Duodenal mucosa (tissue), 2 donors: ENCODE data around the gene PRKAG3.

Experiments used
- H3K27ac ChIP-seq: one replicate; pipeline ENCODE4 v1.7.0; 2013; ENCODE audit warnings: low read depth, low read length
- H3K27me3 ChIP-seq, 2 donors: one replicate each; pipeline ENCODE4 v1.7.0; 2013; ENCODE audit warnings: low read length in 2 of 2, control low read depth in 1 of 2; ENCODE audit not compliant: insufficient read depth in 2 of 2, control insufficient read depth in 1 of 2
- H3K36me3 ChIP-seq, 2 donors: one replicate each; pipeline ENCODE4 v1.7.0; 2013; ENCODE audit warnings: low read length in 2 of 2, control low read depth in 1 of 2; ENCODE audit not compliant: insufficient read depth in 2 of 2, control insufficient read depth in 1 of 2
- H3K4me1 ChIP-seq, 2 donors: one replicate each; pipeline ENCODE4 v1.7.0; 2013; ENCODE audit warnings: low read length in 2 of 2, control low read depth in 1 of 2; ENCODE audit not compliant: insufficient read depth in 2 of 2, control insufficient read depth in 1 of 2
- H3K4me3 ChIP-seq, 2 donors: one replicate each; pipeline ENCODE4 v1.7.0; 2013; ENCODE audit warnings: low read length in 2 of 2, low read depth in 1 of 2
- H3K9ac ChIP-seq, 2 donors: one replicate each; pipeline ENCODE4 v1.7.0; 2013; ENCODE audit warnings: low read length in 2 of 2, low read depth in 1 of 2
- H3K9me3 ChIP-seq, 2 donors: one replicate each; pipeline ENCODE4 v1.7.0; 2013; ENCODE audit warnings: low read length in 2 of 2, control low read depth in 1 of 2; ENCODE audit not compliant: control insufficient read depth in 1 of 2

PRKAG3 gene

DNA sequence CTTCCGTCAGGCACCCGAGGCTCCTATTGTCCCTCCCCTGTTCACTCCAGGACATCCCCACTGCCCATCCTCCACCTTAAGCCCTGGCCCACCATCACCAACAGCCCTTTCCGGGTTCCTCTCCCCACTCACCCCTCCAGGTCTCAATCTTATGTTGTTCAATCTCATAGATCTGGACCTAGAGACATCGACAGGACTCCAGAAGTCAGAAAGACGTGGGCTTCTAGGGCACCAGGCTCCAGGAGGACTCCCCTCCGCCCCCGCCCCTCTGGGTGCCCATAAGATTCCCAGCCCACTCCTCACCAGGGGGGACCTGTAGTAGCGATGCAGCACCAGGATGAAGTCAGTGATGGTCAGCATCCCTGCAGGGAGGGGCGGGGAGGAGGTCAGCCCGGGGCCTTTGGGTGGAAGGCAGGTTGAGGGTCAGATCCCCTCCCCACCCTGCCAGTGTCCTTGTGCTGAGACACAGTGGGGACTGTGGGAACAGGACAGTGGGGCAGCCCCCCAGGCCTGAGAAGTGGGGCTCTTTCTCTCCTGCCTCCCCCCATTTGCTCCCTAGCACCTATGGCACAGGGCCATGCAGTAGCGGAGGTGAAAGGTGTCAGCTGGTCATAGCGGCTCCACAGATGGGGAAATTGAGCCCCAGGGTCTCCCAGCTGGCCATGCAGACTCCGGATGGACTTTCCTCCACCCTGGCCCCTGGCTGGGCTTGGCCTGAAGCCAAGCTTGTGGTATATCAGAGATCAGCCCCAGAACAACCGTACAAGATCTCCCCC, 3.7 kb downstream of the PRKAG3 start:
- Histone ChIP-seq H3K36me3 (no peaks in the 10 kb centered on the region), H3K4me3 (no peak overlapping the region), H3K9me3 (no peaks in the 10 kb centered on the region), H3K9ac (no peak overlapping the region), H3K27ac (no peak overlapping the region), H3K4me1 (no peaks in the 10 kb centered on the region), H3K27me3 (peaks cover 0 to 5% of the 10 kb centered on the region in 2 donors)

DNA sequence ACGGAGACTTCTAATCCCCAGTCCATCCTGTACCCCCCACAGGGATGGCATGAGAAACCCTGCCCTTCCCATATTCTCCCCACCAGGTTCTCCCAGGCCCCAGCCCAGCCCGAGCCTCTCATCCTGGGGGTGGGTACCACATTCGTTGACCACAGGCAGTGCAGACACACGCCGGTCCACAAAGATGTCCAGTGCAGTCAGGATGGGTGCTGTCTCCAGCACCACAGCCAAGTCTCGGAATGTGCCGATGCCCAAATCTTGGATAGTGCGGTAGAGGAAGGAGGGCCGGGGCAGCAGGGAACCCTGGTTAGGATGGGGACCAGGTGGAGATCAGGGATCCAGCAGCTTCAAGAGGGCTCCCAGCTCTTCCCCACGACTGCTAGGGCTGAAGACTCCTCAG, 4.8 kb downstream of the PRKAG3 start:
- Histone ChIP-seq H3K4me1 (no peaks in the 10 kb centered on the region), H3K9ac (no peak overlapping the region), H3K9me3 (no peaks in the 10 kb centered on the region), H3K36me3 (no peaks in the 10 kb centered on the region), H3K27ac (no peak overlapping the region), H3K27me3 (peaks cover 0 to 5% of the 10 kb centered on the region in 2 donors), H3K4me3 (no peak overlapping the region)

DNA sequence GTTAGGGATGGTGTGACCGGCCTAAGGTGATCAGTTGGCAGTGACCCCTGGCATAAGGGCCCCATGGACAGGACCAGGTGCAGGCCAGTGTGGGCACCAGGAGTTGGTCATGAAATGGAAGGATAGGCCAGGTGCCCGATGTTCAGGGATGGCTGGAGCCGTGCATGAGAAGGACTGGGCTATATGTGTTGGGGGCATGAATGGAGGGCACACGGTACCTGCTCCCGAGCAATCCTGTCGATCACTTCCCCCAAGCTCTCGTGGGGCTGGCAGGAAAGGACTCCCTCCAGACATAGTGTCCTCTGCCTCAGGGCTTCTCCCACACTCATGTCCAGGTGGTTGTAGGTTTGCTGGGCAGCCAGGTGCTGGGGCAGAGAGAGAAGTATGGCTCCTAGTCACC, 7.6 kb downstream of the PRKAG3 start:
- Histone ChIP-seq H3K27ac (no peak overlapping the region), H3K4me3 (no peak overlapping the region), H3K36me3 (peaks cover 0 to under 1% of the 10 kb centered on the region in 2 donors), H3K9ac (no peak overlapping the region), H3K27me3 (peaks cover 0 to 5% of the 10 kb centered on the region in 2 donors), H3K4me1 (no peaks in the 10 kb centered on the region), H3K9me3 (no peaks in the 10 kb centered on the region)

DNA sequence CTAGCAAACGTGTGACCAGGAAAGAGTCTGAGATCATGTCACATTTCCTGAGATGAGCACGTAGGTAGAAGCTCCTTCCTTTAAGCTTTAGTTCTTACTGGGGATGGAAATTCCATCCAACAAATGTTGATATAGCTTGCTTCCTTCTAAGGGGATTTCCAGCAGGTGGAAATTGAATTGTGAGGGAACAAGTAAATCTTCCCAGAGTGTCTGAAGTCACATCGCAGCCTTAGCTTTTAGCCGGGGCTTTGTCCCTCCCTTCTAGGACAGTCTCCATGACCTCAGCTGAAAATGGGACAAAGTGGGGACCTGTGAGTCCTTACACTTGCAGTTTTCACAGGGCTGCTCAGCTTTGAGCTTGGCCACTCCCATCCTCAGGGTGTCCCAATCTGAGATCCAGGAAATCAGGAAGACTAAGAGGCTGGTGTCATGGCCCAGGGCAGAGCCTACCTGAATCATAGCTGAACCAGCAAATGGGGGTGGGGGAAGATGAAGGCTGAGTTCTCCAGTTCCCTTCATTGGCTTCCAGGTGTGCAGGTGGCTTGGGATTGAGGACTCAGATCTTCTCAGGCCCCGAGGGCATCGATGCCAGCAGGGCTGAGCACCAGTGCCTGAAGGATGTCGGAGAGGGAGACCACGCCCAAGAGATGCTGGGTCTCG, 8.3 kb downstream of the PRKAG3 start:
- no peak overlapping the region for H3K4me3 ChIP-seq
- H3K4me1 ChIP-seq = no peaks in the 10 kb centered on the region
- no peaks in the 10 kb centered on the region for H3K9me3 ChIP-seq
- peaks cover 0 to 5% of the 10 kb centered on the region in 2 donors for H3K27me3 ChIP-seq
- no peak overlapping the region for H3K27ac ChIP-seq
- peaks cover 0 to 8% of the 10 kb centered on the region in 2 donors for H3K36me3 ChIP-seq
- no peak overlapping the region for H3K9ac ChIP-seq

DNA sequence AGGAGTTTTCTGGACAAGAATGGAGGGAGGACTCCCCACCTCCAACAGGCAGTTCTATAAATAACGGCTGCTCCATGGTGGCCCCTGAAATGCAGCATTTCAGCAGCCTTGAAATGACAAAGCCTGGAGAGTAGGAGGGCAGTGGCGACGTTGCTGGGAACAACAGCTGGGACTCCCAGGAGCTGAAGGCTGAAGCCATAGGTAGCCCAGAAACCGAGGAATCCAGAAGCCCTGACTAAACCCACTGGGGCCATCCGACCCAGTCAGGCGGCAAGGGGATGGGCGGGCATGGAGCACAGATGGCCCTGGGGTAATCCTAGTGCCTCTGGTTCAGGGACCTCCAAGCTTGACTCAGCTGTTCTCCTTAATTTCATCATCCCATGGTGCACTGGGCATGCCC, 9.0 kb downstream of the PRKAG3 start:
- H3K9me3 ChIP-seq = no peaks in the 10 kb centered on the region
- no peak overlapping the region for H3K27ac ChIP-seq
- no peaks in the 10 kb centered on the region for H3K27me3 ChIP-seq
- no peak overlapping the region for H3K4me3 ChIP-seq
- no peak overlapping the region for H3K9ac ChIP-seq
- no peaks in the 10 kb centered on the region for H3K4me1 ChIP-seq
- H3K36me3 ChIP-seq = peaks cover 0 to 12% of the 10 kb centered on the region in 2 donors

DNA sequence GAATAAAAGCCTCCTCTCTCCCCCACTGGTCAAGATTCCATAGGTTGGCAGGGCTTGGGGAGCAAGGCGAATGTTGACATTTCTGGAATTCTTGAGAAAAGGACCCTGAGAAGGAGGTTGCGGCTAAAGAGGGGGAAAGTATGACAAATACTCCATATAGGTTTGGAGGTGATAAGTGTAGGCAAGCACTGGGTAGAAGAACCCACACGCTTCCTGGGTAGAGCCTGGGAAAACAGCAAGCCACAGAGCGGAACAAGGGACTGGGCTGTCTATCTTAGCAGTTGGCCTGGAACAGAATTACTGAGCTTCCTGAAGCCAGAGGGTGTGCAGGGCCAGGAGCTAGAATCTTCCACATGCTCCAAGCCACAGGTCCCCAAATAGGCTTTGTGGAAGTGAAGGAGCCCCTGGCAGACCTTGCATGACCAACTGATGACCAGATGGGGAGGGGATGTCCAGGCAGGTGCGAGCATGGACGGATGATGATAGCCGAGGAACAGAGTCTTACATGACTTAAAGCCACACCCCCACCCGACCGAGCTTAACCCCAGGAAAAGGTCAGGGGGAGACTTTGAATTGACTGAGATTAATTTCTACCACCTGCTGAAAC, 9.9 kb downstream of the PRKAG3 start:
- peaks cover 0 to 17% of the 10 kb centered on the region in 2 donors for H3K36me3 ChIP-seq
- no peaks in the 10 kb centered on the region for H3K9me3 ChIP-seq
- H3K9ac ChIP-seq = no peak overlapping the region
- no peaks in the 10 kb centered on the region for H3K27me3 ChIP-seq
- H3K4me1 ChIP-seq = no peaks in the 10 kb centered on the region
- no peak overlapping the region for H3K4me3 ChIP-seq
- H3K27ac ChIP-seq = no peak overlapping the region

DNA sequence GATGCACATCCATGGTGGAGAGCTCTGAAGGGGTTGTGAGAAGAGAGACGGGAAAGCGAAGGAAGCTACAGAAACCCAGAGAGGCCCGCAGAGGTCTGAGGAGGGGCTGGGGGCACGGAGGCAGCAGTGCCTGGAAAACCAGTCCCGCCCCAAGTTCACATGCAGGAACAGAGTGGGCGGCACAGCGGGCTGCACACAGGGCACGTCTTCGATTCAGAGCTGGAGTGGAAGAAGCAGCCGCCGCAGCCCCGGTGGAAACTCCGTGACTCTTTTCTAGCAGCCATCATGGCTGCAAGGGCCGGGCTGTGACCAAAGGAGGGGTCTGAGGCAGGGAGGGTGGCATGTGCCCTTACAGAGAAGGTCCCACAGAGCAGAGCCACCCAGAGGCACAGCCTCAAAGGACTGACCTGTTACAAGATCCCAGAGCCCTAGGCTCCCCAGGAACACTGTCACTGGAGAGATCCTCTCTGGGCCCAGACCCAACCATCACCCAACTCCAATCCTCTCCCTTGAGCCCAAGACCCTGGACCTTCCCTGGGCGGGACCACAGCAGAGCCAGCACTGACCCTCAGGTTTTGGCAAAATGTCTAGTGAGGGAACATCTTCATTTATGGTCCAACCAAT, 10.7 kb downstream of the PRKAG3 start:
- Histone ChIP-seq H3K4me1 (no peaks in the 10 kb centered on the region), H3K27me3 (no peaks in the 10 kb centered on the region), H3K27ac (no peak overlapping the region), H3K4me3 (no peak overlapping the region), H3K9me3 (no peaks in the 10 kb centered on the region), H3K36me3 (peaks cover 2 to 25% of the 10 kb centered on the region in 2 donors), H3K9ac (no peak overlapping the region)

DNA sequence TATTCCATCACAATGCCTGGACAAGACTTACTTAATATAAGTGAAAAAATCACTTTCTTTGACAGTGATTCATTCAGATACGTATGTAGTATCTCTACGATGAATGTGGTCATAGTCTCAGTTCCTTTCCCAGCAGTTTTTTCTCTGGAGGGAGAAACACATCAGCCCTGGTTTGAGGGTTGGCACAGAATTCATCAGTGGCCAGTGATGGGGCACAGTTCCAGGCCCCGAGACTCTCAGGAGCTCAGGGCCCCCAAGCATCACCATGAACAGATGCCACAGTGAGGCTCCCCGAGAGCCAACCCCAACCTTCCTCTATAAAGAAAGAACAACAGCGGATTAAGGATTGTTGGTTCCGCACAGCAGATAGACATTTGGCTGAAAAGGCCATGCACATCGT, 12.5 kb downstream of the PRKAG3 start:
- Histone ChIP-seq H3K4me3 (no peak overlapping the region), H3K36me3 (peaks cover 13 to 36% of the 10 kb centered on the region in 2 donors), H3K9ac (no peak overlapping the region), H3K9me3 (no peaks in the 10 kb centered on the region), H3K27me3 (no peaks in the 10 kb centered on the region), H3K4me1 (peaks cover 8% of the 10 kb centered on the region in 2 donors), H3K27ac (no peak overlapping the region)

DNA sequence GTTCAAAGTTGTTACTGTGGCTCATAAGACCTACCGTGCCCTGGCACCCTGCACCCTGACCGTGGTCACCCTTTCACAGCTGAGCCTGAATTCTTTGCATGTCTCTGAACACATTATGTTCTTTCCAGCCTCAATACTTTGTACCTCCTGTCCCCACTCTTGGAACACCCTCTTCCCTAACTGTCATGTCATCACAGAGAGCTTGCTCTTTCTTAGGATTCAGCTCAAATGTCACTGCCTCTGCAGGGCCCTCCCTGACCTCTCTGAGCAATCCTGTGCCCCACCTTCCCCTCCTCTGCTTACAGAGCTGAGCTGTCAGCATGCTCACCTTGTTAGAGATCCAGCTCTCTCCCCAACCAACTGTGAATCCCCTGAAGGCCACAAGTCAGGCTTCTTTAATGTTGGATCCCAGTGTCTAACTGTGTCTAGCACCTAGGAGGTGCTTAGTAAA, 15.0 kb downstream of the PRKAG3 start:
- Histone ChIP-seq H3K27me3 (no peaks in the 10 kb centered on the region), H3K27ac (no peak overlapping the region), H3K4me1 (peaks cover 12 to 14% of the 10 kb centered on the region in 2 donors), H3K9ac (no peak overlapping the region), H3K9me3 (no peaks in the 10 kb centered on the region), H3K4me3 (no peak overlapping the region), H3K36me3 (peaks cover 20 to 50% of the 10 kb centered on the region in 2 donors)

DNA sequence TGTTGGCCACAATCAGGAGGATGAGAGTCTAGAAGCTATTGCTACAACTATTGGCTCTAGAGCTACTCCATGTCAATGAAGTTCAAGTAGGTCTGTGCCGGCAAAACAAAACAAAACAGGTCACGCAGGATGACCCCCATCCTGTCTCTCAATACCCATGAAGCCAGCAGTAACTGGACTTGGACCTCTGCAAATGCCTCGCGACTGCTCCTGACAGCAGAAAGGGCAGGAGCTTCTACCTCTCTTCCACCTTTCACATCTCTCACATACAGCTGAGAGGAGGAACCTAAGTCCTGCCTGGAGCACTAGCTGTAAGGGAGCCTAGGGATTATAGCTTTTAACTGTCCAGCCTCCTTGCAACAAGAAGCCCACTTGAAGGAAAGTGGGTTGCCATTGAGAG, 16.0 kb downstream of the PRKAG3 start:
- Histone ChIP-seq H3K27ac (no peak overlapping the region), H3K4me3 (no peak overlapping the region), H3K27me3 (no peaks in the 10 kb centered on the region), H3K9me3 (no peaks in the 10 kb centered on the region), H3K9ac (no peak overlapping the region), H3K36me3 (peaks cover 20 to 54% of the 10 kb centered on the region in 2 donors), H3K4me1 (peaks cover 12 to 14% of the 10 kb centered on the region in 2 donors)
